ENCODE results near the gene FAM13A. TPM values are rescaled to one million over a fixed set of nuclear protein-coding genes. Genes with fewer than 3 reads are reported as not detected.

The FAM13A gene
- total and polyA plus RNA-seq, 10 of the 15 experiments (the other 5 are each of a cell fraction or from before 2014, with no cell fraction given) = 0.05 to 1.8 (median 0.27) TPM; not detected in 1

- no peak for TF ChIP-seq MTA3 (IDR thresholded peaks at IDR 0.05; ENCODE audit: borderline replicate concordance, low read length)
- no peak for TF ChIP-seq SIN3A (IDR thresholded peaks at IDR 0.05; ENCODE audit: low read depth, low read length)
- TF ChIP-seq FOXK2 (IDR thresholded peaks at IDR 0.05) = no peak
- TF ChIP-seq RUNX3 (IDR thresholded peaks at IDR 0.05; ENCODE audit: low read length) = no peak
- no peak for TF ChIP-seq ATF3 (IDR thresholded peaks at IDR 0.05; ENCODE audit: borderline replicate concordance, extremely low read depth, low read depth, low read length)
- TF ChIP-seq, protein P1, sequence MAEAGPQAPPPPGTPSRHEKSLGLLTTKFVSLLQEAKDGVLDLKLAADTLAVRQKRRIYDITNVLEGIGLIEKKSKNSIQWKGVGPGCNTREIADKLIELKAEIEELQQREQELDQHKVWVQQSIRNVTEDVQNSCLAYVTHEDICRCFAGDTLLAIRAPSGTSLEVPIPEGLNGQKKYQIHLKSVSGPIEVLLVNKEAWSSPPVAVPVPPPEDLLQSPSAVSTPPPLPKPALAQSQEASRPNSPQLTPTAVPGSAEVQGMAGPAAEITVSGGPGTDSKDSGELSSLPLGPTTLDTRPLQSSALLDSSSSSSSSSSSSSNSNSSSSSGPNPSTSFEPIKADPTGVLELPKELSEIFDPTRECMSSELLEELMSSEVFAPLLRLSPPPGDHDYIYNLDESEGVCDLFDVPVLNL (IDR thresholded peaks at IDR 0.05; ENCODE audit: low read depth, low read length) = no peak
- no peak for TF ChIP-seq PRDM15 (CRISPR knock-in tag; IDR thresholded peaks at IDR 0.05)
Measured at GRCh38 chr4:88753658-88754571, 303.1 kb downstream of the FAM13A start (continued).

Data from GM12878 (cell line).